H1 (cell line): ENCODE data around the gene KLHL26. TPM values are rescaled to one million over a fixed set of nuclear protein-coding genes. Genes with fewer than 3 reads are reported as not detected.
A peak's percentile ranks its signal among the peaks of the same experiment; 100 is the strongest.

ENCODE experiments used
- BRCA1 ChIP-seq: IDR thresholded peaks from 2 replicates; pipeline ENCODE4 v1.6.1; 2012; ENCODE audit warnings: low read depth, low read length, improper control_type of control experiment
- CHD1 ChIP-seq: IDR thresholded peaks from 2 replicates; pipeline ENCODE4 v1.6.1; 2012; ENCODE audit warnings: low read depth, low read length, improper control_type of control experiment
- CREB1 ChIP-seq: IDR thresholded peaks from 2 replicates; pipeline ENCODE4 v1.6.1; 2012; ENCODE audit warnings: inconsistent platforms
- KDM5A ChIP-seq: fragments of 200-600 bp; IDR thresholded peaks from 2 replicates; pipeline ENCODE4 v1.7.1; 2012; ENCODE audit warnings: mild to moderate bottlenecking, low read length, inconsistent platforms, mixed read lengths
- POLR2A ChIP-seq, 2 experiments: IDR thresholded peaks; 1 replicate in 1 of 2; 2 replicates in 1 of 2; pipeline ENCODE4 v1.6.1; 2011; ENCODE audit warnings: low read depth in 2 of 2, low read length in 2 of 2, mild to moderate bottlenecking in 2 of 2; ENCODE audit errors: control extremely low read depth in 1 of 2
- RFX5 ChIP-seq: IDR thresholded peaks from 2 replicates; pipeline ENCODE4 v1.6.1; 2011; ENCODE audit warnings: low read depth, low read length, improper control_type of control experiment, borderline replicate concordance
- RNF2 ChIP-seq: fragments of 200-900, 300-1000 bp; sonication (generic); IDR thresholded peaks from 2 replicates; pipeline ENCODE4 v1.7.1; 2016; ENCODE audit warnings: borderline replicate concordance, low read depth, mild to moderate bottlenecking, antibody characterized with exemption, low read length; ENCODE audit not compliant: poor library complexity, severe bottlenecking; ENCODE audit errors: missing control alignments
- SIN3A ChIP-seq, 2 experiments: IDR thresholded peaks in 1 of 2; conservative IDR thresholded peaks in 1 of 2; 2 replicates each; pipeline ENCODE4 v1.6.1; 2011 to 2012; ENCODE audit warnings: low read length in 2 of 2, improper control_type of control experiment in 1 of 2, low read depth in 1 of 2, mild to moderate bottlenecking in 1 of 2
- SP2 ChIP-seq: IDR thresholded peaks from 2 replicates; pipeline ENCODE4 v1.6.1; 2012; ENCODE audit warnings: mild to moderate bottlenecking, low read length, inconsistent platforms
- TEAD4 ChIP-seq: IDR thresholded peaks from 2 replicates; pipeline ENCODE4 v1.6.1; 2012; ENCODE audit warnings: low read depth, low read length, inconsistent platforms, mixed read lengths
- polyA plus RNA-seq, 7 experiments: library from polyadenylated mRNA; depleted of rRNA in 3 of 7; stranded (reverse) in 5 of 7; unstranded in 2 of 7; fragments of >200 nt in 5 of 7; fragments of 200-250 nt in 2 of 7; gene quantifications; 1 replicate in 5 of 7; 2 replicates in 1 of 7; 4 replicates in 1 of 7; pipeline versions ENCODE4 v1.2.1 to v1.2.3, GENCODE V29; 2011 to 2013; ENCODE audit warnings: missing spikeins in 2 of 7, mixed read lengths in 2 of 7
- total RNA-seq: library from RNA; stranded (reverse); fragmentation: NEBNext Ultra II Directional; extraction: Animal tissue kit (Norgen Biotek cat#: 25700); gene quantifications from 2 replicates; pipeline ENCODE4 v1.2.1, GENCODE V29; 2021

KLHL26 gene
- total and polyA plus RNA-seq, 2 of the 8 experiments (the other 6 are each of a cell fraction or from before 2014, with no cell fraction given) = 2.2 to 8.8 TPM

GRCh38 chr19:18683109-18683957 lies 46.5 kb downstream of the KLHL26 start, which contains the start of gene CRTC1 (continued):
- TF ChIP-seq RNF2 = no peak
- no peak for TF ChIP-seq SP2
- TF ChIP-seq TEAD4 = no peak
- no peak for TF ChIP-seq BRCA1
- TF ChIP-seq RFX5 = no peak
- TF ChIP-seq POLR2A (IDR thresholded peaks at IDR 0.05; ENCODE audit: control extremely low read depth in 1 of 2, low read depth in 2 of 2, low read length in 2 of 2) = peak; percentile 77 to 81; a peak in 2 of 3 replicates
- no peak for TF ChIP-seq KDM5A
- no peak for TF ChIP-seq CHD1
- no peak; the same call in 1 of the 2 replicates for TF ChIP-seq CREB1
- 0 out of 4 replicates have a peak, but pooled peaks of 1 of the 2 experiments have one; percentile 28 for TF ChIP-seq SIN3A (conservative IDR thresholded peaks at IDR 0.05 in 1 of 2, IDR thresholded peaks at IDR 0.05 in 1 of 2; ENCODE audit: low read depth in 1 of 2, low read length in 2 of 2)
